CD4-positive, alpha-beta T cell treated with Interleukin-15 for 4 hours (primary cell): ENCODE measurements around the gene BNC2.

ENCODE experiments used
- DNase-seq: peaks from one replicate; pipeline ENCODE4 v3.0.0-alpha.2; 2020; ENCODE audit warnings: low spot score

The BNC2 gene

DNA sequence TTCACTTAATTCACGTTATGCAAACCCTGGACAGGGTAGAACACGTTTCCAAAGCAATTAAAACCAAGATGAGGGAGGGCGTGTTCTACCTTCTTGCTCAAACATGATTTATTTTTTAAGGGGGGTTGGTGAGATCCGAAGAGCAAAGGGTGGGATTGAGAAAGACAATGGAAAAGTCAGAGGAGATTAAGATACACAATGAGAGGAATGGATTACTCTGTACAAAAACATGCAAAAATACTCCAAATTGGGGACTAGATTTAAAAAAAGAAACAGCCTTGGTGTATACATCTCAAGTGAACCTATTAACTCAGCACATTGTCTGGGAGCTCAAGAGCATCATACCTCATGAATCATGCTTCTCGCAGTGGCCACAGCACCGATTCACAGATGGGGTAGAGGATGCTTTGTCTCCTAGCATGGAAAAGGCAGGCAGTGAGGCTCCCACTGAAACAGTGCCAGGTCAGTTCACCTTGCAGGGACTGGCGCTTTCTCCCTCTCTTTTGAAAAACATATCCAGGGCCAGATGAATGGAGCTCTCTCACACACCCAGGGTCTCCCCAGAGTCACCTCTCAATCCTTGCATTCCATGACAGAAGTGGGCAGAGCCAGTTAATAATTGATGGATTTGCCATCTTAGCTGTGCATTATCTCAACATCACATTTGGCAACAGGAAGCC lies 459.7 kb downstream of the BNC2 start:
- DNase-seq: no peak

DNA sequence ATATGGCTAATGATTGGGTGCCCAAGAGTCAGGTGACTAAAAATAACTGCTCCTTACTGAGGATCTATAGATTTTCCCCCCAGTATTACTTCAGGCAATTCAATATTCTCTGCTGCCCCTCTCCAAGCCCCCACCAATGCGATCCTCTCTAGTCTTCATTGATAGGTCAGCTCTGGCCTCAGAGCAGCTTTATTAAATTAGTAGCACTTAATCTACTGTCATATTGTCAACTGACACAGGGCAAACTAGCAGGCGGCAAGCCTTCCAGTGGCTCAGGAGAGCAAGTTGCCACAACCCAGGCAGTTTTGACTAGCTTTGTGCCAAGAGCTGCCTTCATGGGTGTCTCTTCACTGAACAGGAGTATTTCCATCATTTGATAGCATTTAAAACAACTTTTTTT lies 462.9 kb downstream of the BNC2 start:
- DNase-seq: no peak

DNA sequence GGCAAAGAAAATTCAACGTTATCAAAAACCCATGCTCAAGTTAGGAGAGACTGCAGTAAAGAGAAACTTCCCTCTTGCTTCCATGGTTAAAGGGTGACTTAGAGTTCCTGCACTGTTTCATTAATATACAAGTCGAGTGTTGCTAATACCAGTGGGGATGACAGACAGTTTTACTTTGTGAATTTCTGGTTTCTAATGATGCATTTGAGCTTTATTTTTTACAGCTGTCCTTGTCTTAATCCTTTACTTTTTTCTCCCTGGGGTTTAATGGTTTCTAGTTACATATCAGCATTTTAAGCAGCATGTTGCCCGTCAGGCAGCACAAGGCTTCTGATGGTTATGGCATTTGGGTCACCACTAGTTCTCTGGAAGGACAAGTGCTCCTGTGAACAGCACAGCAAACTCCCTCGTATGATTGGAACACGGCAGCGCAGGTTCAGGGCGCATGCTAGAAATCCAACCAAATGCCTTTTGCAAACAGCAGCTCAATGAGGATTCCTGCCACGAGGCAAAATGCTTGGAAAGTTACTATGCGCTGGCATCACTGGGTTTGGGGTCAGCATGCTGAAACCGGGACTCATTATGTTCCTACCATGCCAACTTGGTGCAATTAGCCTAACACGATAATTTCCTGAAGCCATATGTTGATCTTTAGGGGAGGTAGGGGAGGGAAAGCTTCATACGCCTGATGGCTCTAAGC lies 463.8 kb downstream of the BNC2 start:
- no peak for DNase-seq

DNA sequence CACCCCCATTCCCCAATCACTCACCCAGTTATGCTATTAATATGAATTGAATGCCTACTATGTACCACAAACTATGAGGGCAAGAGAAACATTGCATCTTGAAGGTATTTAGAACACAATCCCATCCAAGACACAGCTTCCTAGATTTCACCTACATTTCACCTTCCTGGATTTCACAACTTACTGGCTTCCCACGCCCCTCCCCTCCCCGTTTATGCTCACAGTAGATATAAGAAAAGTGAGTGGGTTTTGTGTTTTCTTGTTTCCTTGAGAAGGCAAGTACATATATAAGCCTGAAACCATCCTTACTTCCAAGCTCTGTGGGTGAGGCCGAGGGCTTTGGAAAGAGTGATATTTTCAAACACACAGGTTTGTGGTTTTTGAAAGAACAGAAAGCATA lies 465.0 kb downstream of the BNC2 start:
- DNase-seq: no peak

DNA sequence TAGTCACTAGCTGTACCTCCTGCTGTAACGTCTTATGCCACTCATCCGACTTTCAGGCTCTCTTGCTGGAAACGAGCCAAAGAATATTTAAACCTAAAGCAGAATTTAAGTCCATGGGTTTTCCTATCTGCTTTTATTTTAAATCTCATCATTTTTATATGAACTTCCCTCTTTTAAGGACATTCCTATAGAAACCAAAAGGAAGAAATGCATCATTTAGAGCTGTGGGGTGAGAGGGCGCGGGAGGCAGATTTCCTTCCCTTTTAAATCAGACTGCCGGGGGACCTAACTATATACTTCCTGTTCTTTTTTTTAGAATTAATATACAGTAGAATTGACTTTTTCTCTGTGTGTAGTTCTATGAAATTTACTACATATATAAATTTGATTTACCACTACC lies 468.8 kb downstream of the BNC2 start:
- DNase-seq: no peak

DNA sequence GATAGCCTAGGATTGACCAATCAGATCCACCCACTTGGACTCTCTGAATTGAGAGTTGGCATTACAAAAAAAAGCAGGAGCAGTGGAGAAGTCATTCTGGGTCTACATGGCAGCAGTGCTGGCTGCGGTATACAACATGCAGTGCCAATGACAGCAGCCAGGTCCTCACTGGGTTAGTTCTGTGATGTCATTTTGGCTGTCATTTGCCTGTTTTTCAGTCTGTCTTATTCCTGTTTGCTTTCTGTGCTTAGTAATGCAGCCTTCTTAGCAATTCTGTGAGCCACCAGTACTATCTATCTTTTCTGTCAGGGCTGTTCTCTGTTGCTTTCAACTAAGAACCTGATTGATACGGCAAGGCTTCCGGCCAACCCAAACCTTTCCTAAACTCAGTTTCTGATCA lies 471.8 kb downstream of the BNC2 start:
- DNase-seq: no peak

DNA sequence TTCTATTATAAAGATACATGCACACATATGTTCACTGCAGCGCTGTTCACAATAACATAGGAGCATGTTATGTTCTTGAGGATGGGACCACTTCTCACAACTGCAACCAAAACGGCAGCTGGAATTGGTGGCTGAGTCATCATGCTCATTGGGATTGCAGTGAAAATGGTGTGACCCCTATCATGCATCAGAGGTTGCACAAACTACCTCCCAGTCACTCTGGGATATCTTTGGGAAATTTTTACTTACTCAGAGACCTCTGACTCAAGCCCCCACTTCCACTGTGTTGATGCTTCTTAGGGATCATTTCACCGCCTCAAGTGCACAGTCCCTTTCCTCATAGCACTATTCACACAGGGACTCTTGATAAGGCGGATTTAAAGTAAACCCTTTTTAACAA lies 474.1 kb downstream of the BNC2 start:
- DNase-seq: no peak

DNA sequence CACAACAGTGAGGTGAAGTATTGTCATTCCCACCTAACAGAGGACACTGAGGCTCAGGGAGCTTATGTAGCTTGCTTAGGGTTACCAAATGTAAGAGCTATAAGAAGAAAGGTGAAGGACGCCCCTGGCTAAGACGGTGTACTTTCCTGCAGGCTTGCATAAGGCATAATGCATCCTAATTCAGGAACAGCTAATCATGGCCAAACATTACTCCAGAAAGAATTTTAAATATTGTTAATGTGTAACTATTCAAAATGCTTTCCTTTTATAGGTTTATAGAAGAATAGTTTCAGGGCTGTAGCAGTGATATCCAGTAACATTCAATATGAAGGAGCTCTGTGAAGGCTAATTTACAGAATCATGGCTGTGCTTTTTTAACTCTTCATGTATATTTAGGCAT lies 479.1 kb downstream of the BNC2 start:
- DNase-seq: no peak

DNA sequence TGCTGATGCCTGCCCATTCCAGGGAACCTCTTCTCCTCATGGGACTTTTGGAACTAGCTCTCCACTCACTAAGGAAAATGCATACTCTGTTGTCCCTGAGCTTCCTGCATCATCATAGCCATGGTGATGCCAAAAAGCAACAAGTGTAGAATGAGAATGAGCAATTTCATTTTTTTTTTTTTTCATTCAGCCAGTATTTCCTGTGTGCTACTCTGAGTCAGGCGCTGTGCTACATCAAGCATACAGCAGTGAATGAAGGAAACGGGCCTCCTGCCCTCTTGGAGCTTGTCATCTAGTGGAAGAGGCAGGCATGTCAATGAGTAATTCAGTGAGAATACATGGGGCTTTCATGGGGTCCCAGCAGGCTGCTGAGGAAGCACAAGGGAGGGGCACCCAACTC lies 483.1 kb downstream of the BNC2 start:
- no peak for DNase-seq

DNA sequence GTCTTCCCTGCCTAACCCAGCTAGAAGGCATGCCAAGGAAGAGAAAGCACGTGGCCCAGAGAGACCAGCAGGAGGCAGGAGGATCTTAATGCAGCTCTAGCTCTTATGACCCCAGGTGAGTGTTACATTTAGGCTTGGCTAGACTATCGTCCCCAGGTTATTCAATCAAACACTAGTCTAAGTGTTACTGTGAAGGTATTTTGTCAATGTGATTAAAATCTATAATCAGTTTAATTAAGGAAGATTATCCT lies 483.7 kb downstream of the BNC2 start:
- no peak for DNase-seq

DNA sequence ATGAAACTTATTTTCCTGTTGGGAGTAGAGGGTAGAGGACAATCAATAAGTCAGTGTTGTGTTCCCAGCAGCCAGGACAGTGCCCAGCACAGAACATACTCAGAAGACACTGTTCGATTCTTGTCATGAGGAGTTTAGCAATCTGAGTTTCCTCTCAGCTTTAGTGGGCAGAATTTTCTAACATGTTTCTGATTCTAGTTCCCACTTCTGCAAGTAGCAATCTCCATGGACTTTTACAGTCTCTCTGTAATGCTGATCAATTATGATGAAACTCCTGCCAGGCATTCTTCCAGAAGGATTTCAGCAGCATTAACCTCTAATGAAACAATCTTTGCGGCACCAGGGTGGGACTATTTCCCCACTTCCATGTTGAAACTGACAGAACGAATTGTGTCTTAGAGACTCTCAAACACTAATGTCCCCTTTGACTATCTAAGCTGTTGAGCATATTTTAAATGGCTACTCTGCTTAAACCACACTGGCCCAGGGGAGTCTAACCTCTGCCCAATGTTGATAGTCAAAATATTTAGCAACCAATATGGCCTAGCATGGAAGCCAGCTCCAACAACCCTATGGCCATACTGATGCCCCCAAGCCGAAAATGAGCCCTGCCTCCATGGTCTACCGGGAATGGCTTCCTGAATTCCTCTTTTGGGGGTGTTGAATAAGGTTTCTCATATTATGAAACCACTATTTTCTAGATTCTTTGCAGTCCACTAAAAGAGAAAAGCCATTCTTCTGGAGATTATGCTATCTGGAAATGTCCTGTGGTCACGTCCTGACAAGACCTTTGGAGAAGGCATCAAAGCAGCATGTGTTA lies 484.3 kb downstream of the BNC2 start:
- DNase-seq: no peak

DNA sequence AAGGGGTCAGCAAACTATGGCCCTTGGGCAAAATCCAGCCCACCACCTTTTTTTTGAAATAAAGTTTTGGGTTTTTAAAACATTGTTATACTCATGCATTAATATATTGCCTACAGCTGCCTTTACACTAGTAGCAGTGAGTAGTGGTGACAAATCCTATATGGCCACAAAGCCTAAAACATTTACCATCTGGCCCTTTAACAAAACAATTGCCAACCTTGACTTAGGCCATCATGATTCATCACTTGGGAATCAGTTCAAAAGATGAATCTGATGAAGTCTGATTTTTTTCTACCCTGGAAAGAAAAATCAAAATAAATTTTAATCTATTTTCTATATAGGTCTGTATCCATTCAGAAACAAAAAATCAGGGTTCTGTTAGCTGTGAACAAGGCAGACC lies 484.9 kb downstream of the BNC2 start:
- no peak for DNase-seq

DNA sequence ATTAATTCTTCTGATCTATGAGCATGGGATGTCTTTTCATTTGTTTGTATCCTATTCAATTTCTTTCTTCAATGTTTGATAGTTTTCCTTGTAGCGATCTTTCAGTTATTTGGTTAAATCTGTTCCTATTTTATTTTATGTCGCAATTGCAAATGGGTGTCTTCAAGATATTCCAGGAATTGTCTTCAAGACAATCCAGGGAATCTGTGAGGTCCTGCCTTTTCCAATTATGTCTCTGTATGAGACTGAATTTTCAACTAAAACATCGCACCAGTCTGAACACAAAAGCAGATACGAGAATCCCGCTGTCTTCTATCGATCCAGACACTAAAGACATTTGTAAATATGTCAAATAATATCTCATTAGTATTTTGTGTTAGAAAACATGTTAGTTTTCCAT lies 485.5 kb downstream of the BNC2 start:
- DNase-seq: no peak

DNA sequence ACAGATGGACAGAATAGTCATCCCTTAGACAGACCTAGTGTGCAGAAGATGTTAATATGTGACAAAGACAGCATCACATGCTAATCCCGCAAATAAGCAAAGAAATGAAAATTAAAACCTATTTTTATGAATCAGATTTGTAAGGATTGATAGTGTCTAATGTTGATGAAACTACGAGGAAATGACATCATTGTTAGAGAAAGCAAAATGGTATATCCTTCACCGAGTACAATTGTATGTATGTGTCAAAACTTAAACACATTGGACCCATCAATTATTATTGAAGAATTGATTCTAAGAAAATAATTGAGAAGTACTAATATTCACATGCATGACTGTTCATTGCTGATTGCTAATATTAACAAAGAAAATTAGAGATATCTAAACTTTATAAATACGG lies 493.2 kb downstream of the BNC2 start:
- DNase-seq: no peak

DNA sequence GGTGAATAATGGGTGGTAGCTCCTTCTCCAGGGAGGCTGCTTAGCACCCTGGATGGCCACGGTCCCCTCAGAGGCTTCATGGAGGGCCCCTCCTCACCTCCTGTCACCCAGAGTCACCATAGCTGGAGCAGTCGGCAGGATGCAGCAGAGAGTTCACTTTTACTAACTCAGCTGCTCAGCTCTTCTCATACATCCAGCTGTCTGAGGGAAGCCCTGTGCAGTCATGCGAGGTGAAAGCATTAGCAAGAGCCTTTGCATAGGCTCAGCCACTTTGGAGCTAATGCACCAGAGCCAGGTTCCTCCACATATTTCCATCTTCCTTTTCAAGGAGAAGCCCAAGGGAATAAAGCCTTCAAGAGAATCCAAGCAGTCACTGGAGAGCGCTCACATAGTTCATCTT lies 499.2 kb downstream of the BNC2 start:
- DNase-seq: no peak

DNA sequence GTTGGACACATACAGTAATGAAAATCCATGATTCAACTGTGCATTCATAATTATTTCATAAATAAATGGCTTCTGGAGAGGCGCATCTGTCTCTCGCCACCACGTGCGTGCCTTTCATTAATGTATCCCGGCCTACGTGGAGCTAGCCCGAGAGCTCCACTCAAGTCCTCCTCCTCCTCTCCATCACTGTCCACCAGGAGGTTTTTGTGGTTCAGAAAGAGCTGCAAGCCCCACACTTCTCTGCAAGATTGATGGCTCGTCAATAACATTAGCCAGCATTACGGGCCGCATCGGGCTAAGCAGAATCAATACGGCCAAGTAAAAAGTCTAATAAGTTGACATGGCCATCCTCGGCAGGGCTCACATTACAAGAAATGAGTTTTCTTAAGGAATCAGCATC lies 499.8 kb downstream of the BNC2 start:
- no peak for DNase-seq

DNA sequence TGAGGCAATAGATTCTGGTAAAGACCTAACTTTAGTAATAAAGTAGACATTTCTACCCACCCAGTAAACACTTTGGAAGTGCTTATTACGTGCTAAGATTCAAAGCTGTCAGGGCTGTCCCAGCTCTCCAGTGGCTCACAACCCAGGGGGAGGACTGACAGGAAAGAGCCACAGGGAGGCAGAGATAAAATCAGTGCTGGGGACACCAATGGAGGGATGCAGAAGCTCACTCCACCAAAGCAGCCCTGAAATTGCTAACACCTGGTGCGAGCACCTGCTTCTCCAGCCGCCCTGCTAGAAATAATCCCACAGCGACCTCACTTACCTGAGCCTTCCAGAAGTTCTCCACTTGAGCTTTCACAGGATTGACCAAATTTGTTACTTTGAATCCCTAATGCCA lies 501.0 kb downstream of the BNC2 start:
- DNase-seq: no peak

DNA sequence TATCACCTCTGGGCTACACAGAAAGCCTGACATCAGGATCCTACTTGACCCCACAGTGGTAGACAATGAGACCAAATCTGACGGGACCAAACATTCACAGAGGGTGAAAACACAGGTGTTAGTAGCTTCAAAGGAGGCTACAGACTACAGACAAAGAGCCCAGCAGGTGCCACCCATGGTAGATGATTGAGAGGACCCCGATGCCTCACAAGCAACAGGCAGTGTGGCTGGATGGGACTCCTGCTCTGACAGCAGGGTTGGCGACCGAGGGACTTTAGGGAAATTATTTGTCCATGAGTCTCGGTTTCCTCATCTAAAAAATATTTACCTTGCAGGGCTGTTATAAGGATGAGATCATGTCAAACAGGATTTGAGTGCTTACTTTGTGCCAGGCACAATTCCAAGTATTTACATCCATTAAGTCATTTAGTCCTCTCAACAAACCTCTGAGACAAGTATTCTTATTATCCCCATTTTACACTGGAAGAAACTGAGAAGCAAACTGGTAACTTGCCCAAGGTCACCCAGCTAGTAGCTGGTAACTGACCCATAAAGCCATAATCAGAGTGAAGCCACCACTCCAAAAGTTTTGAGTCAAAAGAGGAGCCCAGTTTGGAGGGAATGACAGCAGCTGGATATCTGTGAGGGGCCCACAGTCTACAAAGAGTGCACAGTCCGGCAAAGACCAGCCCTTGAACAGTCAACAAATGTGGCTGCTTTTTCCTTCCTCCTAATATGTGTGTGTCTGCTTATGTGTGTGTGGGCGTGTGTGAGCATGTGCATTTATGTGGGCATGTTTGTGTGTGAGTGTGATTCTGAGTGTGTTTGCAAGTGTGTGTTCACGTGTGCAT lies 502.0 kb downstream of the BNC2 start:
- no peak for DNase-seq

DNA sequence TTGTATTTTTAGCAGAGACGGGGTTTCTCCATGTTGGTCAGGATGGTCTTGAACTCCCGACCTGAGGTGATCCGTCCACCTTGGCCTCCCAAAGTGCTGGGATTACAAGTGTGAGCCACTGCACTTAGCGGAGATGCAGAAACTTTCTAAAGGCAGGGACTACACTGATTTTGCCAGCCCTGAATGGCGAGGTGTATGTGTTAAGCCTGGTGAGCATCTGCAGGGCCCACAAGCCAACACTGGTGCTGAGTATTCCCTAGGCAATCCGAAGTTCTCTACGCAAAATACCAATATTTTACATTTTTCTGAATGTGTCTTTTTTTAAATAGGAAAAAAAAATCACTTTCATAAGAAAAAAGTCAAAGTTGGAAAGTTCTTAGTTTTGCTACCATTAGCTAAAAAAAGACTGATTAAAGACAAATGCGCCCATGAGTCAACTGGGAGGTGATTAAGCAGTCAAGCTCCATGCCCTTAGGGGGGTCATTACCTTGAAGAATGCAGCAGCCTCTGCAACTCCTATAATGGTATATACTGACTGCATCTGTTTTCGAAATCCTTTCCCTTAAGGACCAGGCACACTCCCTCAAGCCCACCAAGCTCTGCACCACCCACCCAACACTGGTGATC lies 502.8 kb downstream of the BNC2 start:
- DNase-seq: no peak

DNA sequence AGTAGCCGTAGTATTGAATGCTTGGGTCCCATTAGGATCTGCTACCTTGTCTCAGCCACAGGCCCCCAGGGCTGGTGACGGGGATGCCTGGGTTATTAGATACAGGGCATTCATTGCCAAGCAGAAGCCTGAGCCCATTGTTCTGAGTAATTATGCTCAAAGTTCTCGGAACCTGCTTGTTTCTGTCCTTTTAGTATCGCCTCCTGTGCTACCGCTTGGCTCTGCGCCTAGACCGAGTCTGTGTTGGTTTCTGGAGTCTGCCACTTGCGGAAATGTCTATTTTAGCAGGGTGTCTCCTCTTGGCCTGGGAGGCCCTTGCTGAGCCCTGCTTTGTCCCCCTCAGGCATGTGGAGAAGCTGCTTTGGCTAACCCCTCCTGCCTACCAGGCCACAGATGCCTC lies 506.1 kb downstream of the BNC2 start:
- DNase-seq: no peak

DNA sequence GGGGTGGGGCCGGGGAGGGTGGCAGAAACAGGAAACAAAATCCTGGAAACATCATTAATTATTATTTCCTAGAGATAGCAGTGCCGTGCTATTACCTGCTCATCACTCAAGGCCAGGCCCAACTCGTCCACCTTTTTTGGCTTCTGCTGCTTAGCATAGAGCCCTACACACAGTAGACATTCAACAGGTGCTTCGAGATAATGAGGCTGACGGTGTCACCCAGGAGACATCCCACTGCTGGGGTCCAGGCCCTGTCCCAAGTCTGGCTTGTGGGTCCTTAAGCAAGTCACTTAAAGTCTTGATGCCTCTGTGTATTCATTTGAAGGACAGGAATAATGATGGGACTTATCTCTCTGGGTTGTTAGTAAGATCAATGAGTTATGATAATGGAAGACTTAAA lies 506.6 kb downstream of the BNC2 start:
- DNase-seq: no peak

DNA sequence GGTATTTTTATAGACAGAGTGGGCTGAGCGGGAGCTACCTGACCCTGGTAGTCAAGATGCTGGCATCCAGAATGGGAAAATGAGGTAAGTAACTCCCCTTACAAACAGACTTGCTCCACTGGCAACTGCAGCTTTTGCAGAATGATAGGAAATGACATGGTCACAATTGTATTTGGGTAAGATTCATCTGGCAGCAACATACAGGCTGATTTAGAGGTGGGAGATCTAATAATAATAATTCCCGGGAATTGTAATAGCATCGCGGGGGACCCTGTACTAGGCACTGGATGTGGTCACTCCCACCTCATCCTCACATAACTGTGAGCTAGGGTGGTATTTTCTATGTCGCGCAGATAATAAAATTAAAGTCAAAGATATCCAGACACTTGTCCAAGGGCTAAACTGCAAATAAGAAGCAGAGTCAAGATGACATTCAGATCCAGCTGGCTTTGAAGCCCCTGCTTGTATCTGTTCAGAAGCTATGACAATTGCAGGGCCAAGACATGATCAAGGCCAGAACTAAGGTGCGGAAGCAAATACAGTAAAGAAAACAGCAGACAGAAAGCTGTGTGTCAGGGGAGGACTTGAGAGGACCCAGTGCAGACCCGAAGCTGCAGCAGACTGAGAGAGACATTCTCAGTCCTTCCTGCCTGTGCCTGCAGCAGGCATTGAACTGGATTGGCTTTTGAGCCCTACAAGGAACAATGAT lies 507.2 kb downstream of the BNC2 start:
- no peak for DNase-seq
